GM12872 (cell line): ENCODE measurements around the gene DNAJB5.

Source experiments
- TF ChIP-seq, protein P1 (sequence below): IDR thresholded peaks from 3 replicates; pipeline ENCODE4 v1.5.1; 2011; ENCODE audit warnings: low read depth, mild to moderate bottlenecking, low read length, moderate library complexity; ENCODE audit not compliant: insufficient read depth

DNAJB5 gene

DNA sequence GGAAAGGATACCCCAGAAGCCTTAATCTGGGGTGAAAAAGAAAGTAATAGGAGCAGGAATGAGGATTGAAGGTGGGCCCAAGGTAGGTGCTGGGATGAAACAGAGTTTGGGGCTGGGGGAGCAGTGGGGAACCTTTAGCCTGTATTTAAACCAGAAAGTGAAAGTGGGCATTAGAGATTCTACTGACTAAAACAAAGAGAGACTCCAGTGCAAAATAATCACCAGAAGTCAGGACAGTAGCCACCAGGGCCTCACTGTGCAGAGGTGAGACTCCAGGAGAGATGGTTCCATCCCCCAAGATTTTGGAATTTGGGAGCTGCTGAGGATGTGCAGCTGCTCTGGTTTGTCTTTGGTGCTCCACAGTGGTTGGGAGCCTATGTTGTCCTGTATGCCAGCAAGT, 13.1 kb downstream of the DNAJB5 start:
- TF ChIP-seq, protein P1, sequence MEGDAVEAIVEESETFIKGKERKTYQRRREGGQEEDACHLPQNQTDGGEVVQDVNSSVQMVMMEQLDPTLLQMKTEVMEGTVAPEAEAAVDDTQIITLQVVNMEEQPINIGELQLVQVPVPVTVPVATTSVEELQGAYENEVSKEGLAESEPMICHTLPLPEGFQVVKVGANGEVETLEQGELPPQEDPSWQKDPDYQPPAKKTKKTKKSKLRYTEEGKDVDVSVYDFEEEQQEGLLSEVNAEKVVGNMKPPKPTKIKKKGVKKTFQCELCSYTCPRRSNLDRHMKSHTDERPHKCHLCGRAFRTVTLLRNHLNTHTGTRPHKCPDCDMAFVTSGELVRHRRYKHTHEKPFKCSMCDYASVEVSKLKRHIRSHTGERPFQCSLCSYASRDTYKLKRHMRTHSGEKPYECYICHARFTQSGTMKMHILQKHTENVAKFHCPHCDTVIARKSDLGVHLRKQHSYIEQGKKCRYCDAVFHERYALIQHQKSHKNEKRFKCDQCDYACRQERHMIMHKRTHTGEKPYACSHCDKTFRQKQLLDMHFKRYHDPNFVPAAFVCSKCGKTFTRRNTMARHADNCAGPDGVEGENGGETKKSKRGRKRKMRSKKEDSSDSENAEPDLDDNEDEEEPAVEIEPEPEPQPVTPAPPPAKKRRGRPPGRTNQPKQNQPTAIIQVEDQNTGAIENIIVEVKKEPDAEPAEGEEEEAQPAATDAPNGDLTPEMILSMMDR = no peak

DNA sequence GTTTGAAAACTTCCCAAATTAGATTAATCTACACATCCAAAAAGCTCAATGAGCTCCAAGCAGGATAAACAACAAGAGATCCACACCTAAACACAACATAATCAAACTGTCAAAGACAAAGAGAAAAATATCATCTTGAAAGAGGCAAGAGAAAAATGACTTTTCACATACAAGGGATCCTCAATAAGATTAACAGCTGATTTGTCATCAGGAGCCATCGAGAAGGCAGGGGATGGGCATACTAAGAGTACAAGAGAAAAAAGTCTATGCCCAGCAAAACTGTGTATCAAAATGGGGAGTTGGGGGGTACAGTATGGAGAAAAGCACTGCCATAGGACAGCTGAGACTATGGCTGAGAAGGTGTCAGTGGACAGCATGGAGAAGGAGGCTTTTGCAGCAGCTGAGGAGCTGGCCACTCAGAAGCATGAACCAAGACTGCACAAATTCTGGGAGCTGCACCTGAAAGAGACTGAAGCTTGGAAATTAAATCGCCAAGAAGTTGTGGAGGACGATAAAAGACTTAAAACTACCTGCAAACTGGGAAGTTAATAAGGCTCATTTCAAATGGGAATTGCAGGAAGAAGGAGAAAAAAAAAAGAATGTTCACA, 20.9 kb downstream of the DNAJB5 start:
- TF ChIP-seq, protein P1 = no peak

DNA sequence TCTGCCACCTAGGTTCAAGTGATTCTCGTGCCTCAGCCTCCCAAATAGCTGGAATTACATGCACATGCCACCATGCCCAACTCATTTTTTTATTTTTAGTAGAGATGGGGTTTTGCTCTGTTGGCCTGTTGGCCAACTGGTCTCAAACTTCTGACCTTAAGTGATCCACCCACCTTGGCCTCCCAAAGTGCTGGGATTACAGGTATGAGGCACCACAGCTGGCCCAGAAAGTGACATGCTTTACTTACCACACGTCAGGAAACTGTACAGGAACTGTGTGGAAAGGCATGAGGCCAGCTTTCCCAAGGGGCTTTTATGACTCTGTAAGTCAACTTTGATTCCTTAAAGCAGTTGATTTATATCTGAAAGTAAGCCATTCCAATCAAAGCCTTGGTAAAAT, 25.0 kb downstream of the DNAJB5 start:
- TF ChIP-seq, protein P1 = no peak

DNA sequence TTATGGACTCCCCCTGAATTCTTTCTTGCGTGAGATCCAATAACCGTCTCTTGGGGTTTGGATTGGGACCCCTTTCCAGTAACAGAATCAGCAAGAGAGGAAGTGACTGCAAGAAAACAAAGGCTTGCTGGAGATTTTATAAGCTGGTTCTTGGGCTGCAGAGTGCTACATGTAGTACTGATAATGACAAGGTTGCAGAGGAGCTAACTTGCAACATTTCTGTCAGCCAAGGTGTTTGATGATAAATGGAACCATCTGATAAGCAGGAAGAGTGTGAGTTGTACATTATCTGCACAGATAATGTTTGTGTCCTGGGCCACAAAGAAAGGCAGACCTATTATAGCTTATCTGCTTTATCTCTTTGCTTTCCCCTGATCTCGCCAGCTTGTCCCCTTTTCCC, 37.1 kb downstream of the DNAJB5 start:
- TF ChIP-seq, protein P1 = no peak

DNA sequence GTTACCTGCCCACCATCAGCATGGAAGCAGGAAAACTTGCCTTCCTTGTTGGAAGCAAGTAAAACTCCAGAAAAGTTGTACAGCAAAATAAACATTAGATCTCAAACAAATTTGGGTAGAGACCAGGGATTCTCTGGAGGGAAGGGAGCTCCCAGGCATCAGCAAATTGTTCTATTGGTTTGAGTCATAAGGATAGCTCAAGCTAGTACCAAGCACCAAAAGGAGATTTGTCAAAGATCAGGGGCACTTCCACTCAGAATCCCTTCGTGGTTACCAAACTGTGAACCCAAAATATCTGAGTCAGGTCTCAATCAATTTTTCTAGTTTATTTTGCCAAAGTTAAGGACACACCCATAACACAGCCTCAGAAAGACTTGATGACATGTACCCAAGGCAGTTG, 37.8 kb downstream of the DNAJB5 start:
- TF ChIP-seq, protein P1 = no peak

DNA sequence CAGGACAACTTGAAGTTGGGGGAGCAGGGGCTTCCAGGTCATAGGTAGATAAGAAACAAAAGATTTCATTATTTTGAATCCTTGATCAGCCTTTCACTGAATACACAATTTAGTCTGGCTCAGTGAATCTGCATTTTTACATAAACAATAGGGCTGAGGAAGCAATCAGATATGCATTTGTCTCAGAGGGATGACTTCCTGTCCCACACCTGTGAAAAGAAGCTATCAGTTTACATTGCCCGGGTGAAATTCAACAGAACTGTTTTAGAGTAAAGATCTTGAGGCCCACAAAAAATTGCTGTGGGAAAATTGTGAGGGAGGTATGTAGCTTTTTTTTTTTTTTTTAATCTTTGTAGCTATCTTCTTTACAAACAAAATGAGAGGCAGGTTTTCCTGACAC, 38.3 kb downstream of the DNAJB5 start:
- TF ChIP-seq, protein P1 = no peak

DNA sequence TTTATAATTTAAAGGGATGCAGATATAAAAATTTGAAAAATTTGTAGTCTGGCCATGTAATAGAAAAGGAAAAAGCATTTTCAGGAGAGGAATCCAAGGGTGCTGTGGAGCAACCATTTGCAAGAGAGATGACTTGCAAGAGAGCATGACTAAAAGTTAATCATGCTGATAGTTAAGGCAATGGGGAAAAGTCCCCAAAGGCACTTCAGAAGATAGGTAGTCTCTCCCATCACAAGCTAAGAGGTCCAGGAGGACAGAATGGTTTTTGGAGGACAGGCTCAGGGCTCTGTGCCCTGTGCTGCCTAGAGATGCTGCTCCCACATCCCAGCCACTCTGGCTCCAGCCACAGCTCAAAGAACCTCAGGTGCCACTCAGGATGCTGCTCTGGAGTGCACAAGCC, 38.8 kb downstream of the DNAJB5 start:
- TF ChIP-seq, protein P1 = no peak

DNA sequence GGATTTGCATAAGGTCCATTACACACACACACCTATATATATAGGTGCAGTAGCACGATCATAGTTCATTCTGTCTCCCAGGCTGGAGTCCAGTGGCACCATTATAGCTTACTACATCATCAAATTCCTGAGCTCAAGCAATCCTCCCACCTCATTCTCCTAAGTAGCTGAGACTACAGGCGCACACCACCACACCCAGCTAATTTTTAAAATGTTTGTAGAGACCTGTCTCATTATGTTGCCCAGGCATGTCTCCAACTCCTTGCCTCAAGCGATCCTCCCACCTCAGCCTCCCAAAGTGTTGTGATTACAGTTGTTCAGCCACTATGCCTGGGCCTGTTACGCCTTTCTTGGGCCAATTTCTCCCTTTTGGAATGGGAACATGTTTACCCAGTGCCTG, 39.7 kb downstream of the DNAJB5 start:
- TF ChIP-seq, protein P1 = no peak
